Stimulated activated CD4-positive, alpha-beta T cell treated with anti-CD3 and anti-CD28 coated beads, TNF-alpha, amount 100 ng/mL, for 4 hours (primary cell): ENCODE measurements around the gene EXD3.
"Not testable (repeated sequence)": the region's sequence is repeated elsewhere in the genome, so short reads cannot be mapped to it uniquely, and the experiment has no call there.

Source experiments
- DNase-seq, 3 experiments: peaks; one replicate each; pipeline ENCODE4 v3.0.0-alpha.2; 2020; ENCODE audit warnings: low read depth in 3 of 3

Gene EXD3

DNA sequence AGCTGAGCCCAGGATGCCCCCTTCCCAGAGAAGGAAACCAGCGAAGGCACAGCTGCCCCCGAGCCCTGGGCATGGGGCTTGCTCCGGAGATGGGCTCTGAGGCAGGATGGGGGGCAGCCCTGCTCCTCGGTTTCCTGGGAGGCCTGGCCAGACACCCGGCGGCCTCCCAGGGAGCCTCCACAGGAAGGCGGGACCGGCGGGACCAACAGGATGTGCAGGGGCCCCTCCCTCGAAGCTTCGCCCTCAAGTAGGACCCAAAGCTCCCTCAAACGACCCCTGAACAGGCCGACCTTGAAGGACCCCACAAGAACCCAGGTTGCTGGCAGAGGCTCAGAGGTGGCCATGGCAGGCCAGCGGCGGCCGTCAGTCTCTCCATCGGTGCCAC, 11.7 kb downstream of the EXD3 start:
- DNase-seq: no peak

- no peak for DNase-seq
Measured at GRCh38 chr9:137410891-137411249, 12.1 kb downstream of the EXD3 start.

- not testable (repeated sequence) for DNase-seq
Measured at GRCh38 chr9:137410236-137410890, 12.6 kb downstream of the EXD3 start.

DNA sequence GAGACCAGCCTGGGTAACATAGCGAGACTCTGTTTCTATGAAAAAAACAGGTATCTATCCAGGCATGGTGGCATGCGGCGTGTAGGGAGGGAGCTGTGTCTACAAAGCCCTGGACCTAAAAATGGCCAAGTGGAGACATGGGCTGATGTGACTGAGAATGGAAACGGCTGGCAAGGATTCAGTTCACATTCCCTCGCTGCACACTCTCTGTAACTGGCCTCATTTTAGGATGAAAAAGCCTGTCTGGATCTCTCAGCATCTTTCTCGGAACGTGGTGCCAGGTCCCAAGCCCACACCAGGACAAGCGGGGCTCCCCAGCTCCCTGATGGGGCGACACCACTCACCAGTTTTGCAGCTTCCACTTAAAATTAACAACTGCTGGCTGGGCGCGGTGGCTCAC, 13.4 kb downstream of the EXD3 start:
- no peak for DNase-seq

GRCh38 chr9:137408651-137409405, 14.1 kb downstream of the EXD3 start:
- no peak for DNase-seq

DNA sequence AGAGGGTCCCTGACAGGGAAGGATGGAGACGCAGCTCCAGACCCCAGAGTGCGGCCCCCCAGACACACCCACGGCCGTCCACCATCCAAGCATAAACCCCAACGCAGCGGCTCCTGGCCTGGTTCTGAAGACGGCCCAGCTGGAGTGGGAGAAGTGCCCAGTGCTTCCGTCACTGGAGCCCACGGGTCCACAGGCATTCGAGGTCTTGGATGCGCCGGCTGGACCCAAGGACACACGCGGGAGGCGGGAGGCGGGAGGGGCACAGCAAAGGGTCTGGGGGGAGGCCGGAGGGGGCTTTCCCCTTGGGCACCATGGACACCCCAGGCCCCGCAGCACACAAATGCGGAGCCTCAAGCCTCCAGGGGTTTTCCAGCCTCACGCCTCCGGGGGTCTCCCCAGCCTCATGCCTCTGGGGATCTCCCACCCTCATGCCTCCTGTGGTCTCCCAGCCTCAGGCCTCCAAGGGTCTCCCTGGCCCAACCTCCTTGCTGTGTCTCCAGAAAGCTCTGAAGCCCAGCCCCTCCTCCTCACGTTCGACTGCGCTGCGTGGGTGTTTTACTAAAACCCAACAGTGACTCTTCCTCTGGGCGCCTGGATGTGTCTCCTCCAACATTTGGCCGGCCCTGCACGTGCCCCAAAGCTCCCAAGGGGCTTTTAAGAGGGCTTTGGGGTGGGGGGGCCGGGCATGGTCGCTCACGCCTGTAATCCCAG, 15.2 kb downstream of the EXD3 start:
- no peak for DNase-seq

- DNase-seq: peak; percentile 37 to 49 (median 40)
Measured at GRCh38 chr9:137406876-137407589, 15.9 kb downstream of the EXD3 start.

DNA sequence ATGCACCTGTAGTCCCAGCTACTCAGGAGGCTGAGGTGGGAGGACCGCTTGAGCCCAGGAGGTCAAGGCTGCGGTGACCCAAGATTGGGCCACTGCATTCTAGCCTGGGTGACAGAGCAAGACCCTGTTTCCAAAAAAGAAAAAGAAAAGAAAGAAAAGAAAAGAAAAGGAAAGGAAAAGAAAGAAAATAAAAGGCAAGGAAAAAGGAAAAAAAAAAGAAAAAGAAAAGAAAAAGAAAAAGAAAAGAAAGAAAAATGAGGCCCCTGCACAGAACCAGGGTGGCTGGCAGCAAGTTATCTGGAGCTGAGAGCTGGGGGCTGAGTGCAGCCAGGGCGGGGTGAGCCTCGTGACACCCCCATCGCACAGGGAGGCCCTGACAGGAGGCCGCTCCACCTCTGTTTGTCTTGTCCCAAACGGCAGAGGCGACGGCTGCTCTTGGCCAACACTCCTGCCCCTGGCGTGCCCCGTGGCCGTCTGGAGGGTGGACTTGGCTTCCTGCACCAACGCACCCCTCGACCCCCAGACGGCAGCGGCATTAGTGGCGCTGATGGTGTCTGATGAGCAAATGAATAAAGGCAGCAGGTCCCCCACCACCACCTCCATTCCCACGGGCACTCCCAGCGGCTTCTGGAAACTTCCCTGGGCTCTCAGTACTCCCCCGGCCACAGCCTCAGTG, 16.7 kb downstream of the EXD3 start:
- no peak for DNase-seq

DNA sequence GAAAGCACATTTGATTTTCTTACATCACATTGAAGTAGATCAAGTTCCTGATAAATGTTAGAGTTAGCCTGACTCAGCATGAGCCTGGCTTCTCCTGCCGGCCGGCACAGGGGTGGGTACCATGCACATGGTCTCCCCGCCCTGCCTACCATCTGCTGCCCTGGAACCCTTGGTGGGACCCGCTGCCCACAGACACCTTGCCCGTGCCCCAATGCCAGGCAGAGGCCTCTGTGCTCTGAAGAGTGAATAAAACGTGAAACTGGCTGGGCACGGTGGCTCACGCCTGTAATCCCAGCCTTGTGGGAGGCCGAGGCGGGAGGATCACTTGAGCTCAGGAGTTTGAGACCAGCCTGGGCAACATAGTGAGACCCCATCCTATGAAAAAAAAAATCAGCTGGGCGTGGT, 17.3 kb downstream of the EXD3 start:
- DNase-seq: no peak

GRCh38 chr9:137404961-137405567, 17.9 kb downstream of the EXD3 start:
- no peak for DNase-seq

GRCh38 chr9:137403269-137403668, 19.7 kb downstream of the EXD3 start:
- DNase-seq: no peak

DNA sequence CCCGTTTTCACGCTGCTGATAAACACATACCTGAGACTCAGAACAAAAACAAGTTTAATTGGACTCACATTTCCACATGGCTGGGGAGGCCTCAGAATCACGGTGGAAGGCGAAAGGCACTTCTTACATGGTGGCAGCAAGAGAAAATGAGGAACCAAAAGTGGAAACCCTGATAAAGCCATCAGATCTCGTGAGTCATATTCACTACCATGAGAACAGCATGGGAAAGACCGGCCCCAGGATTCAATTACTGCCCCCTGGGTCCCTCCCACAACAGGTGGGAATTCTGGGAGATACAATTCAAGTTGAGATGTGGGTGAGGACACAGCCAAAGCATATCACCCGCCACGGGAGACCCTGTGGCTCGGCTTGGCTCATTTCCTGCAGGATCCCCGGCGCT, 20.2 kb downstream of the EXD3 start:
- DNase-seq: no peak

GRCh38 chr9:137398561-137399468, 24.1 kb downstream of the EXD3 start:
- DNase-seq: no peak

GRCh38 chr9:137397675-137398423, 25.1 kb downstream of the EXD3 start:
- DNase-seq: no peak

GRCh38 chr9:137396634-137397367, 26.2 kb downstream of the EXD3 start:
- no peak for DNase-seq

DNA sequence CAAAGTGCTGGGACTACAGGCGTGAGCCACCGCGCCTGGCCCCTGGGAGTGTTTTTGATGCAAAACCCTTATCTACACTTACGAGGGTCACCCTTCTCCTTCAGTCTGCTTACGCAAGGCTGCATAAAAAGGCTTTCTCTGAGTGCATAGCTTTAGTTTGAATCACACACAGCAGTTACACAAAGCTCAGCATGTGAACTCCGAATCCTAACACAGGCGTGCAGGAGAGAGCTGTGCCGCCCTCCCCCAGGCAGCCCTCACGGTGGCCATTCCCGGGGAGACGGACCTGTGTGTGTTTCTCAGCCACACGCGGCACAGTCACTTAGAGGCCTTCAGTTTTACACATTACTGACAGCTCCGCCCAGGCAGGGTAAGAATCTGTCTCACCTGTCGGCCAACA, 26.7 kb downstream of the EXD3 start:
- DNase-seq: no peak

DNA sequence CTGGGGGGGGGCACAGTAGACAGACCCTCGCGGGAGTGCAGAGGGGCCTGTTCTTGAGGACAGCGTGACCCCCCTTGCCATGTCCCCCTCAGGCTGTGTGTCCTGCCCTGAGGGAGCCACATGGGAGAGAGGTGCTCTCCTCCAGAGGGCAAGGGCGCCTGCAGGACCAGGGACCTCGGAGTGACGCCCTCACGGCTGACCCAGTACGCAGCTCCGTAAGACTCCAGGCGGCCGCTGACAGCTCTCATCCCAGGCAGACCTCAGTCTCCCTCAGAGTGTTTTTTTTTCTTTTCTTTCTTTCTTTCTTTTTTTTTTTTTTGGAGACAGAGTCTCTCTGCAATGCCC, 27.3 kb downstream of the EXD3 start:
- DNase-seq: no peak

GRCh38 chr9:137394866-137395665, 27.9 kb downstream of the EXD3 start:
- no peak for DNase-seq
